GM19438 (cell line): ENCODE results near the gene FABP1.

Experiments
- ATAC-seq: cut with Tn5 transposase; IDR thresholded peaks from one replicate; pipeline ENCODE4 v1.9.1; 2021; ENCODE audit warnings: low read depth; ENCODE audit not compliant: unreplicated experiment

Gene FABP1

GRCh38 chr2:88139203-88139702 is 11.4 kb upstream of the FABP1 start:
- no peak for ATAC-seq

- ATAC-seq: no peak
Observed at GRCh38 chr2:88137833-88138232, 10.0 kb upstream of the FABP1 start.

- no peak for ATAC-seq
Observed at GRCh38 chr2:88136817-88137216, 9.0 kb upstream of the FABP1 start.

- no peak for ATAC-seq
Observed at GRCh38 chr2:88133875-88134274, 6.0 kb upstream of the FABP1 start.

GRCh38 chr2:88131999-88132368 is 4.1 kb upstream of the FABP1 start:
- ATAC-seq: no peak

- no peak for ATAC-seq
Observed at GRCh38 chr2:88131201-88131998, 3.5 kb upstream of the FABP1 start.

- no peak for ATAC-seq
Observed at GRCh38 chr2:88129313-88129959, 1.6 kb upstream of the FABP1 start.

- ATAC-seq: no peak
Observed at GRCh38 chr2:88128654-88129312, 921 bp upstream of the FABP1 start.

GRCh38 chr2:88127638-88127887 is 299 bp downstream of the FABP1 start:
- ATAC-seq: no peak

- ATAC-seq: no peak
Observed at GRCh38 chr2:88126772-88127637, 857 bp downstream of the FABP1 start.

- ATAC-seq: no peak
Observed at GRCh38 chr2:88125924-88126771, 1.7 kb downstream of the FABP1 start.

- no peak for ATAC-seq
Observed at GRCh38 chr2:88125344-88125923, 2.4 kb downstream of the FABP1 start.

GRCh38 chr2:88123975-88124917 is 3.6 kb downstream of the FABP1 start:
- ATAC-seq: no peak

- no peak for ATAC-seq
Observed at GRCh38 chr2:88123164-88123974, 4.5 kb downstream of the FABP1 start.

GRCh38 chr2:88122141-88122884 is 5.5 kb downstream of the FABP1 start:
- ATAC-seq: no peak

- no peak for ATAC-seq
Observed at GRCh38 chr2:88121678-88122077, 6.2 kb downstream of the FABP1 start.

GRCh38 chr2:88117973-88118372 is 9.9 kb downstream of the FABP1 start:
- ATAC-seq: no peak
